ENCODE results near the gene ZNF423. TPM values are rescaled to one million over a fixed set of nuclear protein-coding genes. Genes with fewer than 3 reads are reported as not detected.

Gene ZNF423
- polyA plus RNA-seq, 1 of the 3 experiments (the other 2 are of a cell fraction), result 1.2 TPM

DNA sequence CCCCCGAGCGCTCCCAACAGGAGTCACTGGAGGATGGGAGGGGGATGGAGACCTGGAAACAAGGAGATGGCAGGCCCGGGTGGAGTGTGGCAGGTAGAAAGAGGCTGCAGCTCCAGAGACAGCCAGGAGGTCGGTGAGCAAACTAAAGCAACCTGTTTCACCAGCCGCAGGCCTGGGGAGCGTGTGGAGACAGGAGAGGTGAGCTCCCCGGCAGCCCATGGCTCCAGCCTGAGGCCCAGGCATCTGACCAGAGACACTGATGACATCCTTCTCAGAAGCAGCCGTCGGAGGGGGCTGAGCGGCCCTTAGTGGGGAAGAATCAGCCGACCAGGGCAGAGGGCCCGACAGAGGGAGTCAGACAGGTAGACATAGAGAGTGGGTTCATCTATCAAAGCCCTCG, 165.1 kb downstream of the ZNF423 start:
- H3K27me3 ChIP-seq (ENCODE audit: insufficient read depth), result no peaks in the 10 kb centered on the region
- H3K79me2 ChIP-seq (ENCODE audit: insufficient read depth), result no peaks in the 10 kb centered on the region
- H3K9me3 ChIP-seq, result no peaks in the 10 kb centered on the region
- ChIA-PET POLR2A (no interaction called here), CTCF (no interaction called here)
- no peaks in the 10 kb centered on the region for H3F3A ChIP-seq (replicated peaks; ENCODE audit: insufficient read depth)
- no peak for DNase-seq
- no peak overlapping the region for H2AFZ ChIP-seq (ENCODE audit: low read depth)
- no peaks in the 10 kb centered on the region for H3K36me3 ChIP-seq (replicated peaks in 1 of 2; ENCODE audit: control insufficient read depth in 1 of 2, insufficient read depth in 2 of 2, low read length in 1 of 2)
- no peak overlapping the region for H3K9ac ChIP-seq
- H3K4me3 ChIP-seq (ENCODE audit: low read depth in 2 of 2, low read length in 1 of 2), result no peak overlapping the region
- no peak overlapping the region for H3K27ac ChIP-seq (ENCODE audit: low read depth in 2 of 2, low read length in 1 of 2)
- peaks cover 0 to 14% of the 10 kb centered on the region in 2 experiments; a peak in 1 of 4 replicates for H3K4me1 ChIP-seq (ENCODE audit: control insufficient read depth in 1 of 2, insufficient read depth in 2 of 2, low read depth in 1 of 2, low read length in 1 of 2)
- H3K4me2 ChIP-seq, result no peak overlapping the region
- H4K20me1 ChIP-seq (ENCODE audit: insufficient read depth), result no peaks in the 10 kb centered on the region
- WGBS (ENCODE audit: low lambda C conversion rate), result 70% methylated on average over 10 of the region's 13 CpGs
- TF ChIP-seq JUND (IDR thresholded peaks at IDR 0.05), result no peak
- TF ChIP-seq SMC3 (IDR thresholded peaks at IDR 0.05; ENCODE audit: low read depth, low read length), result no peak
- TF ChIP-seq FOSL2 (IDR thresholded peaks at IDR 0.05; ENCODE audit: borderline replicate concordance, low read depth), result no peak
- no peak for TF ChIP-seq NFIC (IDR thresholded peaks at IDR 0.05; ENCODE audit: borderline replicate concordance)
- TF ChIP-seq RAD21 (IDR thresholded peaks at IDR 0.05; ENCODE audit: low read length), result no peak
- no peak for TF ChIP-seq TCF12 (IDR thresholded peaks at IDR 0.05)
- TF ChIP-seq ELF1 (IDR thresholded peaks at IDR 0.05), result no peak
- H3K9me2 ChIP-seq, result no peaks in the 10 kb centered on the region

DNA sequence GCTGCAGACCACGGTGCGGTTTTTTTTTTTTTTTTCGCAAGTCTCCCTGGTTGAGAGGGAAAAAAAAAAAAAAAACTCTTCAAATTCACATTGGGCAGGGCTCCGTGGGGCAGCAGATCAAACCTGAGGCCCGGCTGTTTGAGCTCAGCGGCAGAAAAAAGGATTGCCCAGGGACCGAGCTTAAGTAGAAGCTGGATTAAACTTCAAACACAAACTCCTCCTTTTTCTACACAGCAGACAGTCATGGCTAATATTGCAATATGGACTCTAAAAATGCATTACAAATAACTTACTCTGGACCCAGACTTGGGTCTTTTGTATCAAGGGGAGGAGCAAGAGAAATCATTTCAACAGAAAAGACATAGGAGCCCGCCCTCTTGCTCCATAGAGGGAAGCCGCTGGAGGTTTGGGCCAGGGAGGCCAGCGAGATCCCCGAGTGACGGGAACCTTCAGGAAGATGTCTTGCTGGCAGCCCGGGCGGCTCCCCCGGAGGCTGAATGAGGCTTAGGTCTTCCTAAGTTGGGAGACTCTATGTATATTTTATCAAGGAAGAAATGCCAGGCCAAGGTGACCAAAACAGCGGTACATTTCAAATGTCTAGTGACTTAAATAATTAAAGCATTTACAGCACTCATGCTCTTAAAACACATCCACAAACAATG, 167.7 kb downstream of the ZNF423 start:
- no peaks in the 10 kb centered on the region for H3K27me3 ChIP-seq (ENCODE audit: insufficient read depth)
- H2AFZ ChIP-seq (ENCODE audit: low read depth), result no peak overlapping the region
- H3K9me2 ChIP-seq, result no peaks in the 10 kb centered on the region
- no peak overlapping the region for H3K27ac ChIP-seq (ENCODE audit: low read depth in 2 of 2, low read length in 1 of 2)
- CTCF ChIA-PET, result interaction anchor here (0.8 to 1.5 kb wide), 4 partner anchors 11 to 170 kb away, joined by 3 read pairs; no protein-coding TSS in a partner anchor
- no peak overlapping the region for H3K4me2 ChIP-seq
- no peak overlapping the region for H3K9ac ChIP-seq
- TF ChIP-seq RFX5 (IDR thresholded peaks at IDR 0.05; ENCODE audit: low read length) (no peak), EP300 (IDR thresholded peaks at IDR 0.05; ENCODE audit: borderline replicate concordance in 1 of 2, low read depth in 1 of 2, low read length in 1 of 2) (no peak), POLR2AphosphoS5 (IDR thresholded peaks at IDR 0.05; ENCODE audit: low read depth, low read length) (no peak), ELF1 (IDR thresholded peaks at IDR 0.05) (no peak), JUND (IDR thresholded peaks at IDR 0.05) (no peak), FOXJ3 (CRISPR knock-in tag; IDR thresholded peaks at IDR 0.05) (no peak)
- TF ChIP-seq, protein P1, sequence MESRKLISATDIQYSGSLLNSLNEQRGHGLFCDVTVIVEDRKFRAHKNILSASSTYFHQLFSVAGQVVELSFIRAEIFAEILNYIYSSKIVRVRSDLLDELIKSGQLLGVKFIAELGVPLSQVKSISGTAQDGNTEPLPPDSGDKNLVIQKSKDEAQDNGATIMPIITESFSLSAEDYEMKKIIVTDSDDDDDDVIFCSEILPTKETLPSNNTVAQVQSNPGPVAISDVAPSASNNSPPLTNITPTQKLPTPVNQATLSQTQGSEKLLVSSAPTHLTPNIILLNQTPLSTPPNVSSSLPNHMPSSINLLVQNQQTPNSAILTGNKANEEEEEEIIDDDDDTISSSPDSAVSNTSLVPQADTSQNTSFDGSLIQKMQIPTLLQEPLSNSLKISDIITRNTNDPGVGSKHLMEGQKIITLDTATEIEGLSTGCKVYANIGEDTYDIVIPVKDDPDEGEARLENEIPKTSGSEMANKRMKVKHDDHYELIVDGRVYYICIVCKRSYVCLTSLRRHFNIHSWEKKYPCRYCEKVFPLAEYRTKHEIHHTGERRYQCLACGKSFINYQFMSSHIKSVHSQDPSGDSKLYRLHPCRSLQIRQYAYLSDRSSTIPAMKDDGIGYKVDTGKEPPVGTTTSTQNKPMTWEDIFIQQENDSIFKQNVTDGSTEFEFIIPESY (IDR thresholded peaks at IDR 0.05; ENCODE audit: borderline replicate concordance, low read depth), result no peak
- no peak for DNase-seq
- H3K4me1 ChIP-seq (ENCODE audit: control insufficient read depth in 1 of 2, insufficient read depth in 2 of 2, low read depth in 1 of 2, low read length in 1 of 2), result peaks cover 0 to 13% of the 10 kb centered on the region in 2 experiments; a peak in 1 of 4 replicates
- H3K9me3 ChIP-seq, result no peaks in the 10 kb centered on the region
- WGBS (ENCODE audit: low lambda C conversion rate), result 74% methylated on average over 14 of the region's 16 CpGs
- no peak overlapping the region for H3K4me3 ChIP-seq (ENCODE audit: low read depth in 2 of 2, low read length in 1 of 2)
- H3K36me3 ChIP-seq (replicated peaks in 1 of 2; ENCODE audit: control insufficient read depth in 1 of 2, insufficient read depth in 2 of 2, low read length in 1 of 2), result no peaks in the 10 kb centered on the region
- POLR2A ChIA-PET, result no interaction called here
- H4K20me1 ChIP-seq (ENCODE audit: insufficient read depth), result no peaks in the 10 kb centered on the region
- no peaks in the 10 kb centered on the region for H3K79me2 ChIP-seq (ENCODE audit: insufficient read depth)
- no peaks in the 10 kb centered on the region for H3F3A ChIP-seq (replicated peaks; ENCODE audit: insufficient read depth)
